ENCODE results near the gene EDN1.

EDN1 gene

GRCh38 chr6:12265296-12265695 is 24.9 kb upstream of the EDN1 start:
- no peaks in the 10 kb centered on the region for H3K4me1 ChIP-seq (ENCODE audit: low read depth, poor library complexity, severe bottlenecking)
- H4K20me1 ChIP-seq (ENCODE audit: insufficient read depth), result no peaks in the 10 kb centered on the region
- no peak overlapping the region for H3K27ac ChIP-seq
- no peak overlapping the region for H3K9ac ChIP-seq
- no peaks in the 10 kb centered on the region for H3K27me3 ChIP-seq (ENCODE audit: insufficient read depth, low read depth)
- no peaks in the 10 kb centered on the region for H3K79me2 ChIP-seq (ENCODE audit: insufficient read depth, low read depth)
- TF ChIP-seq CTCF (conservative IDR thresholded peaks at IDR 0.05; ENCODE audit: low read depth, low read length), result no peak
- no peaks in the 10 kb centered on the region for H3K36me3 ChIP-seq (ENCODE audit: insufficient read depth)
- H3K4me2 ChIP-seq, result no peak overlapping the region
- no peak overlapping the region for H2AFZ ChIP-seq (ENCODE audit: low read depth)
- H3K4me3 ChIP-seq (IDR thresholded peaks at IDR 0.05; ENCODE audit: insufficient read depth, low read depth, low read length), result no peak overlapping the region

GRCh38 chr6:12265791-12266190 is 24.4 kb upstream of the EDN1 start:
- H3K4me3 ChIP-seq (IDR thresholded peaks at IDR 0.05; ENCODE audit: insufficient read depth, low read depth, low read length), result no peak overlapping the region
- no peaks in the 10 kb centered on the region for H4K20me1 ChIP-seq (ENCODE audit: insufficient read depth)
- no peaks in the 10 kb centered on the region for H3K4me1 ChIP-seq (ENCODE audit: low read depth, poor library complexity, severe bottlenecking)
- no peak overlapping the region for H3K27ac ChIP-seq
- H3K9ac ChIP-seq, result no peak overlapping the region
- no peaks in the 10 kb centered on the region for H3K27me3 ChIP-seq (ENCODE audit: insufficient read depth, low read depth)
- H2AFZ ChIP-seq (ENCODE audit: low read depth), result no peak overlapping the region
- H3K4me2 ChIP-seq, result no peak overlapping the region
- TF ChIP-seq CTCF (conservative IDR thresholded peaks at IDR 0.05; ENCODE audit: low read depth, low read length), result no peak
- H3K79me2 ChIP-seq (ENCODE audit: insufficient read depth, low read depth), result no peaks in the 10 kb centered on the region
- no peaks in the 10 kb centered on the region for H3K36me3 ChIP-seq (ENCODE audit: insufficient read depth)

GRCh38 chr6:12266571-12266970 is 23.6 kb upstream of the EDN1 start:
- H3K79me2 ChIP-seq (ENCODE audit: insufficient read depth, low read depth), result no peaks in the 10 kb centered on the region
- no peak overlapping the region for H3K27ac ChIP-seq
- H4K20me1 ChIP-seq (ENCODE audit: insufficient read depth), result no peaks in the 10 kb centered on the region
- H3K9ac ChIP-seq, result no peak overlapping the region
- no peak for TF ChIP-seq CTCF (conservative IDR thresholded peaks at IDR 0.05; ENCODE audit: low read depth, low read length)
- H3K36me3 ChIP-seq (ENCODE audit: insufficient read depth), result no peaks in the 10 kb centered on the region
- H3K27me3 ChIP-seq (ENCODE audit: insufficient read depth, low read depth), result no peaks in the 10 kb centered on the region
- H2AFZ ChIP-seq (ENCODE audit: low read depth), result no peak overlapping the region
- H3K4me1 ChIP-seq (ENCODE audit: low read depth, poor library complexity, severe bottlenecking), result no peaks in the 10 kb centered on the region
- no peak overlapping the region for H3K4me3 ChIP-seq (IDR thresholded peaks at IDR 0.05; ENCODE audit: insufficient read depth, low read depth, low read length)
- H3K4me2 ChIP-seq, result no peak overlapping the region

GRCh38 chr6:12269110-12269509 is 21.1 kb upstream of the EDN1 start:
- Histone ChIP-seq H3K36me3 (ENCODE audit: insufficient read depth) (no peaks in the 10 kb centered on the region), H3K4me1 (ENCODE audit: low read depth, poor library complexity, severe bottlenecking) (no peaks in the 10 kb centered on the region), H3K27ac (no peak overlapping the region), H2AFZ (ENCODE audit: low read depth) (no peak overlapping the region), H3K27me3 (ENCODE audit: insufficient read depth, low read depth) (no peaks in the 10 kb centered on the region), H4K20me1 (ENCODE audit: insufficient read depth) (no peaks in the 10 kb centered on the region), H3K4me3 (IDR thresholded peaks at IDR 0.05; ENCODE audit: insufficient read depth, low read depth, low read length) (no peak overlapping the region), H3K79me2 (ENCODE audit: insufficient read depth, low read depth) (no peaks in the 10 kb centered on the region), H3K4me2 (no peak overlapping the region), H3K9ac (no peak overlapping the region)
- TF ChIP-seq CTCF (conservative IDR thresholded peaks at IDR 0.05; ENCODE audit: low read depth, low read length), result no peak
